NCI-H2227 (cell line): ENCODE measurements around the gene PADI1.
"Not testable (repeated sequence)": the region's sequence is repeated elsewhere in the genome, so short reads cannot be mapped to it uniquely, and the experiment has no call there.

ENCODE experiments used
- DNase-seq: peaks from one replicate; lab custom pipeline; 2025; ENCODE audit not compliant: unreplicated experiment; lab: John Stamatoyannopoulos, UW

The PADI1 gene

GRCh38 chr1:17239420-17239819 lies 34.5 kb downstream of the PADI1 start:
- DNase-seq, result peak; percentile 87

- not testable (repeated sequence) for DNase-seq
Observed at GRCh38 chr1:17241011-17241779, 36.3 kb downstream of the PADI1 start.

GRCh38 chr1:17241780-17242074 lies 36.8 kb downstream of the PADI1 start:
- DNase-seq, result not testable (repeated sequence)

- no peak for DNase-seq
Observed at GRCh38 chr1:17243274-17243673, 38.3 kb downstream of the PADI1 start.

- peak; percentile 58 for DNase-seq
Observed at GRCh38 chr1:17244821-17245740, 40.2 kb downstream of the PADI1 start.

- DNase-seq, result no peak
Observed at GRCh38 chr1:17245816-17246325, 40.9 kb downstream of the PADI1 start.

- DNase-seq, result no peak
Observed at GRCh38 chr1:17246971-17247370, 42.0 kb downstream of the PADI1 start.

GRCh38 chr1:17248781-17249180 lies 43.9 kb downstream of the PADI1 start, which contains the start of gene PADI3:
Gene PADI3, plus strand, starts transcription at chr1:17249098. Its CDS starts 40 bp downstream, at chr1:17249138.
- DNase-seq, result no peak

GRCh38 chr1:17250601-17251000 lies 45.7 kb downstream of the PADI1 start:
- no peak for DNase-seq

- no peak for DNase-seq
Observed at GRCh38 chr1:17251246-17251645, 46.3 kb downstream of the PADI1 start.

GRCh38 chr1:17251701-17252376 lies 46.9 kb downstream of the PADI1 start:
- DNase-seq, result no peak

GRCh38 chr1:17255336-17255735 lies 50.4 kb downstream of the PADI1 start:
- DNase-seq, result no peak

- no peak for DNase-seq
Observed at GRCh38 chr1:17258116-17258757, 53.3 kb downstream of the PADI1 start.

GRCh38 chr1:17258758-17259130 lies 53.8 kb downstream of the PADI1 start:
- DNase-seq, result no peak

- no peak for DNase-seq
Observed at GRCh38 chr1:17259233-17259873, 54.4 kb downstream of the PADI1 start.

- DNase-seq, result no peak
Observed at GRCh38 chr1:17260264-17260663, 55.3 kb downstream of the PADI1 start.

GRCh38 chr1:17260738-17261137 lies 55.8 kb downstream of the PADI1 start:
- no peak for DNase-seq

GRCh38 chr1:17263936-17264335 lies 59.0 kb downstream of the PADI1 start:
- no peak for DNase-seq

- DNase-seq, result no peak
Observed at GRCh38 chr1:17264470-17264869, 59.5 kb downstream of the PADI1 start.

GRCh38 chr1:17265162-17265561 lies 60.2 kb downstream of the PADI1 start:
- no peak for DNase-seq
